ENCODE data around the gene MRPL21.

Gene MRPL21

DNA sequence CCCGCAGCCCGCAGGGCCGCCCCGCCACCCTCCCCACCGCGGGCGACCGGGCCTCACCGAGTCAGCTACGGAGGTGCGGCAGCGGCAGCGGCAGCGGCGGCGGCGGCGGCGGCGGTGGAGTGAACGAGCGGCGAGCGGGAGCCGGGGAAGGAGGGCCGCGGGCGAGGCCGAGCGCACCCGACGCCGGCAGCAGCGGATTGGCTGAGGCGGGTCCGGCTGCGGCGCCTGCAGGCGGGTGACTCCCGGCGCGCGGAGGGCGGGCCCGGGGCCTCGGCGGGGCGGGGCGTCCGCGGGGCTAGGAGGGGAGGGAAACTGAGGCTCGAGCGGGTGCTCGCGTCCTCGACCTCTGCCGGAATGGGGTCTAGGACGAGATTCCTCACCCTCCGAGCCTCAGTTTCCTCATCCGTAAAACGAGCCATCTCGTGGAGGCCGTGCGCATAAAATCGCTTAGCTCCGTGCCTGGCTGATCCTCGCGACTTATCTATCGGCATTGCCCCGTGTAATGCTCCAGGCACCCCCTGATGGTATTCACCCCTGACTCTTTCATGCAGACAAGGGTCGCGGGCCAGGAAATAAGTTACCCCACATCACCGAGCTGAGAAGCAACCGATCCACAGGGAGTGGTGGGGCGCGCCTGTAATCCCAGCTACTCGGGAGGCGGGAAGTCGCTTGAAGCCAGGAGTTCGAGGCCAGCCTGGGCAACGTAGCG is 61.8 kb downstream of the MRPL21 start, which contains the start of gene CPT1A:
CPT1A (minus strand) TSS at position 199 of the 709 bp plus-strand sequence. CDS start 26,442 bp downstream, outside the sequence.
- no peaks in the 10 kb centered on the region for H3K36me3 ChIP-seq
- H3K4me1 ChIP-seq: peaks cover 0 to 70% (median 47%) of the 10 kb centered on the region in 4 donors
- TF ChIP-seq, protein P1, sequence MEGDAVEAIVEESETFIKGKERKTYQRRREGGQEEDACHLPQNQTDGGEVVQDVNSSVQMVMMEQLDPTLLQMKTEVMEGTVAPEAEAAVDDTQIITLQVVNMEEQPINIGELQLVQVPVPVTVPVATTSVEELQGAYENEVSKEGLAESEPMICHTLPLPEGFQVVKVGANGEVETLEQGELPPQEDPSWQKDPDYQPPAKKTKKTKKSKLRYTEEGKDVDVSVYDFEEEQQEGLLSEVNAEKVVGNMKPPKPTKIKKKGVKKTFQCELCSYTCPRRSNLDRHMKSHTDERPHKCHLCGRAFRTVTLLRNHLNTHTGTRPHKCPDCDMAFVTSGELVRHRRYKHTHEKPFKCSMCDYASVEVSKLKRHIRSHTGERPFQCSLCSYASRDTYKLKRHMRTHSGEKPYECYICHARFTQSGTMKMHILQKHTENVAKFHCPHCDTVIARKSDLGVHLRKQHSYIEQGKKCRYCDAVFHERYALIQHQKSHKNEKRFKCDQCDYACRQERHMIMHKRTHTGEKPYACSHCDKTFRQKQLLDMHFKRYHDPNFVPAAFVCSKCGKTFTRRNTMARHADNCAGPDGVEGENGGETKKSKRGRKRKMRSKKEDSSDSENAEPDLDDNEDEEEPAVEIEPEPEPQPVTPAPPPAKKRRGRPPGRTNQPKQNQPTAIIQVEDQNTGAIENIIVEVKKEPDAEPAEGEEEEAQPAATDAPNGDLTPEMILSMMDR (IDR thresholded peaks at IDR 0.05): no peak
- intact Hi-C loops (cut with DNase I; ENCODE audit: low total_unique reads): loop anchor here (5.0 to 10.0 kb wide), 2 partner anchors 50 to 803 kb away; partner anchors contain the start of gene CCND1
- peak; percentile 64 to 88 for DNase-seq
- no peaks in the 10 kb centered on the region for H3K27me3 ChIP-seq
- H3K4me3 ChIP-seq: peak within 1 kb of the TSS; percentile 90 to 95
- H3K27ac ChIP-seq: peak within 1 kb of the TSS; percentile 92 to 95
- H3K9me3 ChIP-seq: no peaks in the 10 kb centered on the region

Measured in tibial artery (tissue), 4 donors.